ENCODE data around the gene DHRS1. TPM values are rescaled to one million over a fixed set of nuclear protein-coding genes. Genes with fewer than 3 reads are reported as not detected.

DHRS1 gene
- total and polyA plus RNA-seq, 9 of the 15 experiments (the other 6 are each of a cell fraction or from before 2014, with no cell fraction given) = 7.3 to 33.6 (median 13.3) TPM

DNA sequence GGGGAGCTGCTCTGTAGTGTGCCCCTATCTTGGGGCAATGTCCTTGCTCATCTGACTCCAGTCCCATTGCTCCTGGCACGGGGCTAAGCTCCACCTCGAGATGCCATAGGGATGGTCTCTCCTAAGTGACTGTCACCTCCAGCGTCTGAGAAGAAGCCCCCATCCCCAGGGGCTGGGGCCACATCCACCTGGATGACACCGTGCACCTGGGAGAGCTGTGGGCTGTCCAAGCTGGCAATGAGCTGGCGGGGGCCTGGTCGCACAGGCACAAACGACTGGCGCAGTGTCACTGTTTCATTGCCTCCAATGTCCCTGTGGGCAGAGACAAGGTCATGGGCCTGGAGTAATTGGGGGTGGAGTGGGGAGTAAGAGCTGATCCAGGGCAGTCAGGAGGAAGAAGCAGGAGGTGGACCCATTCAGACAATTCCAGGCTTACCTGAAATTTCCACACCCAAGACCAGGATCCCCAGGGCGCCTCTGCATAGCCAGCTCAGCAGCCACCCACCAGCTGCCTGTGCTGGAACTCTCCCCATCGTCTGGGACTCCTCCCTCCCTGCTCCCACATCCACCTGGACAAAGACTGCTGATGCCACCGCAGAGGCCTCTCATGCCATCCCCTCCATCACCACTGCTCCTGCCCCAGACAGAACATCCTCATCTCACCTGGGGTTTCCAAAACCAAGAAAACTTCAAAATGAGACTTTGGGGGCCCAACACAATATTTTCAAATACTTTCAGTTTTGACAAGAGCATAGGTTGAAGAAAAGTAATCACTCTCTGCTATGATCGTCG, 50.2 kb downstream of the DHRS1 start:
- DNase-seq (ENCODE audit: extremely low read depth in 1 of 4, low spot score in 3 of 4) (no peak), ATAC-seq (no peak), FAIRE-seq (no peak)
- Histone ChIP-seq H3K79me2 (ENCODE audit: control insufficient read depth, insufficient read depth, low read length) (no peaks in the 10 kb centered on the region), H3K9me1 (ENCODE audit: control insufficient read depth, insufficient read depth, low read length) (no peaks in the 10 kb centered on the region), H3K27me3 (ENCODE audit: control insufficient read depth in 2 of 2, insufficient read depth in 2 of 2, low read length in 2 of 2) (no peaks in the 10 kb centered on the region), H3K4me3 (no peak overlapping the region), H4K20me1 (replicated peaks; ENCODE audit: control insufficient read depth, insufficient read depth, low read length) (no peaks in the 10 kb centered on the region), H3K9ac (ENCODE audit: insufficient read depth in 1 of 2, low read depth in 2 of 2, low read length in 2 of 2) (no peak overlapping the region), H2AFZ (ENCODE audit: low read depth, low read length) (no peak overlapping the region), H3K27ac (ENCODE audit: extremely low read depth, low read depth, low read length) (no peak overlapping the region), H3K4me2 (ENCODE audit: insufficient read depth, low read length) (no peak overlapping the region), H3K4me1 (replicated peaks in 1 of 2; ENCODE audit: control insufficient read depth in 2 of 2, insufficient read depth in 2 of 2, low read length in 2 of 2) (peaks cover 0 to under 1% of the 10 kb centered on the region in 2 experiments; a peak in 3 of 5 replicates), H3K9me3 (replicated peaks; ENCODE audit: control insufficient read depth, insufficient read depth, low read depth, low read length) (no peaks in the 10 kb centered on the region), H3K36me3 (ENCODE audit: control insufficient read depth, insufficient read depth, low read length) (no peaks in the 10 kb centered on the region; the same call in 2 of the 3 replicates)
- no TSS peak for BruUV-seq (replicated peaks)
- ChIA-PET POLR2A (interaction anchor here (0.6 to 1.1 kb wide), 3 partner anchors 42 to 108 kb away, joined by 3 to 4 read pairs (median 4); partner anchors contain the start of gene EMC9), CTCF (ENCODE audit: low intra/inter-chr PET ratio) (no interaction called here)
- in situ Hi-C loops (cut with MboI) = loop anchor here (10.0 kb wide), 1 partner anchor 185 kb away; no protein-coding TSS in a partner anchor
- intact Hi-C loops (cut with micrococcal nuclease) = no loop called here
- whole genome bisulfite sequencing (ENCODE audit: insufficient coverage, low coverage, missing lambda C conversion rate) = 49% methylated on average over 12 of the region's 13 CpGs
- no peak for TF ChIP-seq U2AF1 (optimal IDR thresholded peaks at IDR 0.05; ENCODE audit: low read depth, low read length)
- TF ChIP-seq CREBBP (IDR thresholded peaks at IDR 0.05; ENCODE audit: low read depth, low read length) = no peak
- TF ChIP-seq, protein P1, sequence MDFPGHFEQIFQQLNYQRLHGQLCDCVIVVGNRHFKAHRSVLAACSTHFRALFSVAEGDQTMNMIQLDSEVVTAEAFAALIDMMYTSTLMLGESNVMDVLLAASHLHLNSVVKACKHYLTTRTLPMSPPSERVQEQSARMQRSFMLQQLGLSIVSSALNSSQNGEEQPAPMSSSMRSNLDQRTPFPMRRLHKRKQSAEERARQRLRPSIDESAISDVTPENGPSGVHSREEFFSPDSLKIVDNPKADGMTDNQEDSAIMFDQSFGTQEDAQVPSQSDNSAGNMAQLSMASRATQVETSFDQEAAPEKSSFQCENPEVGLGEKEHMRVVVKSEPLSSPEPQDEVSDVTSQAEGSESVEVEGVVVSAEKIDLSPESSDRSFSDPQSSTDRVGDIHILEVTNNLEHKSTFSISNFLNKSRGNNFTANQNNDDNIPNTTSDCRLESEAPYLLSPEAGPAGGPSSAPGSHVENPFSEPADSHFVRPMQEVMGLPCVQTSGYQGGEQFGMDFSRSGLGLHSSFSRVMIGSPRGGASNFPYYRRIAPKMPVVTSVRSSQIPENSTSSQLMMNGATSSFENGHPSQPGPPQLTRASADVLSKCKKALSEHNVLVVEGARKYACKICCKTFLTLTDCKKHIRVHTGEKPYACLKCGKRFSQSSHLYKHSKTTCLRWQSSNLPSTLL (IDR thresholded peaks at IDR 0.05) = no peak
- TF ChIP-seq NFXL1 (CRISPR knock-in tag; IDR thresholded peaks at IDR 0.05) = no peak
- no peak for TF ChIP-seq RBM39 (optimal IDR thresholded peaks at IDR 0.05; ENCODE audit: low read depth, low read length)
- TF ChIP-seq, protein P2, sequence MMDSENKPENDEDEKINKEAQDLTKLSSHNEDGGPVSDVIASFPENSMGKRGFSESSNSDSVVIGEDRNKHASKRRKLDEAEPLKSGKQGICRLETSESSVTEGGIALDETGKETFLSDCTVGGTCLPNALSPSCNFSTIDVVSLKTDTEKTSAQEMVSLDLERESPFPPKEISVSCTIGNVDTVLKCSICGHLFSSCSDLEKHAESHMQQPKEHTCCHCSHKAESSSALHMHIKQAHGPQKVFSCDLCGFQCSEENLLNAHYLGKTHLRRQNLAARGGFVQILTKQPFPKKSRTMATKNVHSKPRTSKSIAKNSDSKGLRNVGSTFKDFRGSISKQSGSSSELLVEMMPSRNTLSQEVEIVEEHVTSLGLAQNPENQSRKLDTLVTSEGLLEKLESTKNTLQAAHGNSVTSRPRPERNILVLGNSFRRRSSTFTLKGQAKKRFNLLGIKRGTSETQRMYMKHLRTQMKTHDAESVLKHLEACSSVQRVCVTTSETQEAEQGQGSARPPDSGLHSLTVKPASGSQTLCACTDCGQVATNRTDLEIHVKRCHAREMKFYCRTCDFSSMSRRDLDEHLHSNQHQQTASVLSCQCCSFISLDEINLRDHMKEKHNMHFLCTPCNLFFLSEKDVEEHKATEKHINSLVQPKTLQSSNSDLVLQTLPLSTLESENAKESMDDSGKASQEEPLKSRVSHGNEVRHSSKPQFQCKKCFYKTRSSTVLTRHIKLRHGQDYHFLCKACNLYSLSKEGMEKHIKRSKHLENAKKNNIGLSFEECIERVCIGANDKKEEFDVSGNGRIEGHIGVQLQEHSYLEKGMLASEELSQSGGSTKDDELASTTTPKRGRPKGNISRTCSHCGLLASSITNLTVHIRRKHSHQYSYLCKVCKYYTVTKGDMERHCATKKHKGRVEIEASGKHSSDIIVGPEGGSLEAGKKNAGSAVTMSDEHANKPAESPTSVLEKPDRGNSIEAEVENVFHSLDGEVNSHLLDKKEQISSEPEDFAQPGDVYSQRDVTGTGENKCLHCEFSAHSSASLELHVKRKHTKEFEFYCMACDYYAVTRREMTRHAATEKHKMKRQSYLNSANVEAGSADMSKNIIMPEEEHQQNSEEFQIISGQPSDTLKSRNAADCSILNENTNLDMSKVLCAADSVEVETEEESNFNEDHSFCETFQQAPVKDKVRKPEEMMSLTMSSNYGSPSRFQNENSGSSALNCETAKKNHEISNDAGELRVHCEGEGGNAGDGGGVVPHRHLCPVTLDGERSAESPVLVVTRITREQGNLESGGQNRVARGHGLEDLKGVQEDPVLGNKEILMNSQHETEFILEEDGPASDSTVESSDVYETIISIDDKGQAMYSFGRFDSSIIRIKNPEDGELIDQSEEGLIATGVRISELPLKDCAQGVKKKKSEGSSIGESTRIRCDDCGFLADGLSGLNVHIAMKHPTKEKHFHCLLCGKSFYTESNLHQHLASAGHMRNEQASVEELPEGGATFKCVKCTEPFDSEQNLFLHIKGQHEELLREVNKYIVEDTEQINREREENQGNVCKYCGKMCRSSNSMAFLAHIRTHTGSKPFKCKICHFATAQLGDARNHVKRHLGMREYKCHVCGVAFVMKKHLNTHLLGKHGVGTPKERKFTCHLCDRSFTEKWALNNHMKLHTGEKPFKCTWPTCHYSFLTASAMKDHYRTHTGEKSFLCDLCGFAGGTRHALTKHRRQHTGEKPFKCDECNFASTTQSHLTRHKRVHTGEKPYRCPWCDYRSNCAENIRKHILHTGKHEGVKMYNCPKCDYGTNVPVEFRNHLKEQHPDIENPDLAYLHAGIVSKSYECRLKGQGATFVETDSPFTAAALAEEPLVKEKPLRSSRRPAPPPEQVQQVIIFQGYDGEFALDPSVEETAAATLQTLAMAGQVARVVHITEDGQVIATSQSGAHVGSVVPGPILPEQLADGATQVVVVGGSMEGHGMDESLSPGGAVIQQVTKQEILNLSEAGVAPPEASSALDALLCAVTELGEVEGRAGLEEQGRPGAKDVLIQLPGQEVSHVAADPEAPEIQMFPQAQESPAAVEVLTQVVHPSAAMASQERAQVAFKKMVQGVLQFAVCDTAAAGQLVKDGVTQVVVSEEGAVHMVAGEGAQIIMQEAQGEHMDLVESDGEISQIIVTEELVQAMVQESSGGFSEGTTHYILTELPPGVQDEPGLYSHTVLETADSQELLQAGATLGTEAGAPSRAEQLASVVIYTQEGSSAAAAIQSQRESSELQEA (IDR thresholded peaks at IDR 0.05; ENCODE audit: low read depth) = no peak
- no peak for TF ChIP-seq TAF9B (IDR thresholded peaks at IDR 0.05; ENCODE audit: partially characterized antibody)
- no peak for TF ChIP-seq NFATC3 (IDR thresholded peaks at IDR 0.05)
- TF ChIP-seq CBX2 (IDR thresholded peaks at IDR 0.05; ENCODE audit: insufficient read depth, low read length, poor library complexity, severe bottlenecking) = no peak
- TF ChIP-seq, protein P3, sequence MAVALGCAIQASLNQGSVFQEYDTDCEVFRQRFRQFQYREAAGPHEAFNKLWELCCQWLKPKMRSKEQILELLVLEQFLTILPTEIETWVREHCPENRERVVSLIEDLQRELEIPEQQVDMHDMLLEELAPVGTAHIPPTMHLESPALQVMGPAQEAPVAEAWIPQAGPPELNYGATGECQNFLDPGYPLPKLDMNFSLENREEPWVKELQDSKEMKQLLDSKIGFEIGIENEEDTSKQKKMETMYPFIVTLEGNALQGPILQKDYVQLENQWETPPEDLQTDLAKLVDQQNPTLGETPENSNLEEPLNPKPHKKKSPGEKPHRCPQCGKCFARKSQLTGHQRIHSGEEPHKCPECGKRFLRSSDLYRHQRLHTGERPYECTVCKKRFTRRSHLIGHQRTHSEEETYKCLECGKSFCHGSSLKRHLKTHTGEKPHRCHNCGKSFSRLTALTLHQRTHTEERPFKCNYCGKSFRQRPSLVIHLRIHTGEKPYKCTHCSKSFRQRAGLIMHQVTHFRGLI (CRISPR knock-in tag; IDR thresholded peaks at IDR 0.05) = no peak

Data from K562 (cell line).